ENCODE measurements around the gene PAX5.

The PAX5 gene

GRCh38 chr9:36837431-36838405 lies 196.3 kb downstream of the PAX5 start:
- TF ChIP-seq CTCF (IDR thresholded peaks at IDR 0.05; ENCODE audit: control insufficient read depth, extremely low read depth, insufficient read depth): no peak
- no peak overlapping the region for H3K4me3 ChIP-seq (ENCODE audit: low read depth, low read length)

DNA sequence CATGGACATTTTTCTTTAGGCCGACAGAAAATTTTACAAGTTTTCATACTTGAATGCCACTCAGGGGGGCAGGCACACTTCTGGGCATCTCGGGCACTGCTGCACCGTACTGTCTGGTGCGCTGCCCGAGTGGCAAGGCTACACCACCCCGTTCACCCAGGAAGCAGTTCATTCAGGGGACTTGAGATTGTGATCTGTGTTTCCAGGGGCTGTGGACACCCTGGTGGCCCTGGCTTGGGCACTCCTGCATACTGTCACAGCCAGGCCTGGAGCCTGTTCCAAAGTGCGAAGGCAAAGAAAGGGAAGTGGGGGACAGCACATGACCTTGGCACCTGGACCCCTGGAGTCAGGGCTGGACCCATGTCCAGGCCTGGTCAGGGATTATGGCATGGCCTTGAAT lies 197.6 kb downstream of the PAX5 start:
- no peak for TF ChIP-seq CTCF (IDR thresholded peaks at IDR 0.05; ENCODE audit: control insufficient read depth, extremely low read depth, insufficient read depth)
- H3K4me3 ChIP-seq (ENCODE audit: low read depth, low read length): no peak overlapping the region
- DNase-seq (ENCODE audit: low read depth): no peak

More at GRCh38 chr9:36837431-36838405, 196.3 kb downstream of the PAX5 start:
- no peak for DNase-seq (ENCODE audit: low read depth)

GRCh38 chr9:36835271-36835996 lies 198.6 kb downstream of the PAX5 start:
- DNase-seq (ENCODE audit: low read depth): no peak
- no peak for TF ChIP-seq CTCF (IDR thresholded peaks at IDR 0.05; ENCODE audit: control insufficient read depth, extremely low read depth, insufficient read depth)
- H3K4me3 ChIP-seq (ENCODE audit: low read depth, low read length): no peak overlapping the region

- no peak overlapping the region for H3K4me3 ChIP-seq (ENCODE audit: low read depth, low read length)
- no peak for TF ChIP-seq CTCF (IDR thresholded peaks at IDR 0.05; ENCODE audit: control insufficient read depth, extremely low read depth, insufficient read depth)
- no peak for DNase-seq (ENCODE audit: low read depth)
These were observed 199.3 kb downstream of the PAX5 start for GRCh38 chr9:36834736-36835135.

DNA sequence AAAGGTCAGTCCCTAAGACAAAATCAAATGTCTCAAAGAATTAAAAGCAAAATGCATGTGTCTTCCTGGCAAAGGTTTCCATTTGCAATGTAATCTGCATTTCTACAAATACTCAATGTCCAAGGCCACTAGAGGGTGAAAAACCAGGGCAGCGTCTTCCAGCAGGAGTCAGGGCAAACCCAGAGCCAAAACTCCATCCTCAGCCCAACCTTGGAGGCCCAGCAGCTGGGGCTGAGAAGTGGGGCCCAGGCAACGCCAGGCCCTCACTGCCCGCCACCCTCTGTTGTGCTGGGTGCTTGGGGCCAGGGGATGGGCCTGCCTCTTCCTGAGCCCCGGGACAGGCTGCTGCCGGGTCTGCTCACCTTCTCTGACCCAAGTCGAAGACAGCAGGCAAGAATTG lies 200.1 kb downstream of the PAX5 start:
- TF ChIP-seq CTCF (IDR thresholded peaks at IDR 0.05; ENCODE audit: control insufficient read depth, extremely low read depth, insufficient read depth): 0 out of 2 replicates have a peak, but pooled peaks have one; percentile 5
- H3K4me3 ChIP-seq (ENCODE audit: low read depth, low read length): no peak overlapping the region
- DNase-seq (ENCODE audit: low read depth): no peak

DNA sequence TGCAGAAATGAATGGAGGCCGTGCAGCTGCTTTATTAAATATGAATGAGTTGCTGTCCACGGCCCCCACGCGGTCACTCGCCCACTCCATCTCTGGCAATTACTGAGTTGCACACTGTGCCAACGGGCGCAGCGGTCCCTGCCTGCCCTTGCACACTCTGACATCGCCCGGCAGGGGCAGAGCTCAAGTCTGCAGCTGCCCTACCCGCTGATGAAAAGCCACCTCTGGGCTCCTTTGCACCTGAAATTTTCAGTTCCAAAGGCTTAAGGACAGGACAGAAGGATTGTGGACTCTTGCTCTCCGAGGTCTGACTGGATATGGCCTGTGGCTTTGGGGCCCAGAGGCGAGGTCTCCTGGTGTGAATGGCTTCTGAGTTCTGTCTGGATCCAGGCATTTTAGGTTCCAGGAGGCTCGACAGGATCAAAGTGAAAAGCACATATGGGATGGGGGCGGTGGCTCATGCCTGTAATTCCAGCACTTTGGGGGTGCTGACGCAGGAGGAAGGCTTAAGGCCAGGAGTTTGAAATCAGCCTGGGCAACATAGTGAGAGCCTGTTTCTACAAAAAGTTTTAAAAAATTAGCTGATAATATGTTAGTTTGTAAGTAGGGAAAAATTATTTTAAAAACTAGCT lies 201.8 kb downstream of the PAX5 start:
- no peak overlapping the region for H3K4me3 ChIP-seq (ENCODE audit: low read depth, low read length)

More for the DNA sequence above, 201.8 kb downstream of the PAX5 start:
- TF ChIP-seq CTCF (IDR thresholded peaks at IDR 0.05; ENCODE audit: control insufficient read depth, extremely low read depth, insufficient read depth): no peak
- DNase-seq (ENCODE audit: low read depth): no peak
